GM12801 (cell line): Measurements from ENCODE around the gene RNASE4.

Experiments used
- TF ChIP-seq, protein P1 (sequence below): IDR thresholded peaks from one replicate; pipeline ENCODE4 v1.5.1; 2011; ENCODE audit warnings: control low read depth; ENCODE audit not compliant: insufficient read length; ENCODE audit errors: extremely low read depth

The RNASE4 gene

DNA sequence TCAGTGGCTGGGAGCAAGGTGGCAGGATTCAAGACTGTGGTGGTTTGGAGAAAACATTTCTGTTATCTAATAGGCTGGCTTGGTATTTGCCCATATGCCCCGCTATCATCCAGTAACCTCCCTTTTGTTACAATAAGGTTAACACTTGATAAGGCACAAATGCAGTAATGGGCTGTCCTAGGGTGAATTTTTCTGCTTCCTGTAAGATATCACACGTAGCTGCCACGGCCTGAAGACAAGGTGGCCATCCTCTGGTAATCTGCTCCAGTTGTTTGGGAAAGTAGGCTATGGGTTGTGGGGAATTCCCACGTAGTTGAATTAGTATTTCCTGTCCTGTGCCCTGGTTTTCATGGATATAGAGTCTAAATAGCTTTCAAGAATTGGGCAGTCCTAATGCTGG is 27.3 kb downstream of the RNASE4 start:
- TF ChIP-seq, protein P1, sequence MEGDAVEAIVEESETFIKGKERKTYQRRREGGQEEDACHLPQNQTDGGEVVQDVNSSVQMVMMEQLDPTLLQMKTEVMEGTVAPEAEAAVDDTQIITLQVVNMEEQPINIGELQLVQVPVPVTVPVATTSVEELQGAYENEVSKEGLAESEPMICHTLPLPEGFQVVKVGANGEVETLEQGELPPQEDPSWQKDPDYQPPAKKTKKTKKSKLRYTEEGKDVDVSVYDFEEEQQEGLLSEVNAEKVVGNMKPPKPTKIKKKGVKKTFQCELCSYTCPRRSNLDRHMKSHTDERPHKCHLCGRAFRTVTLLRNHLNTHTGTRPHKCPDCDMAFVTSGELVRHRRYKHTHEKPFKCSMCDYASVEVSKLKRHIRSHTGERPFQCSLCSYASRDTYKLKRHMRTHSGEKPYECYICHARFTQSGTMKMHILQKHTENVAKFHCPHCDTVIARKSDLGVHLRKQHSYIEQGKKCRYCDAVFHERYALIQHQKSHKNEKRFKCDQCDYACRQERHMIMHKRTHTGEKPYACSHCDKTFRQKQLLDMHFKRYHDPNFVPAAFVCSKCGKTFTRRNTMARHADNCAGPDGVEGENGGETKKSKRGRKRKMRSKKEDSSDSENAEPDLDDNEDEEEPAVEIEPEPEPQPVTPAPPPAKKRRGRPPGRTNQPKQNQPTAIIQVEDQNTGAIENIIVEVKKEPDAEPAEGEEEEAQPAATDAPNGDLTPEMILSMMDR = no peak

DNA sequence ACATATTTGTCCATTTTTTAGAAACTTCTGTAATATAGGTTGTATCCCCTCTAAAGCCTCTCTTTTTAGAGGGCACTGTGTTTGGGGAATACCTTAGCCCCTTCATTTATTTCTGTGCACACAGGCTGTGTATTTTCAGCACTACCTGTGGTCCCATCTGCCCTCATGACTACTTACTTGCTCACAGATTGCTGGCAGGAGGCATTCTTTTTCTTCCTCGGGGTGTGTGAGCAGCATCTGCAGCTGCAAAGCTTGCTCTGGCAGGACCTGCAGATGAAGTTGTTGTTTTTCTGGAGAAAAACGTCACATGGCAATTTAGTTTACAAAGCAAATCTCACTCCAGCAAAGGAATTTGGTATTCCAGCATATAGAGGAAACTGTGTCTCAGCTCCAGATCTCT is 28.5 kb downstream of the RNASE4 start:
- TF ChIP-seq, protein P1 = no peak

DNA sequence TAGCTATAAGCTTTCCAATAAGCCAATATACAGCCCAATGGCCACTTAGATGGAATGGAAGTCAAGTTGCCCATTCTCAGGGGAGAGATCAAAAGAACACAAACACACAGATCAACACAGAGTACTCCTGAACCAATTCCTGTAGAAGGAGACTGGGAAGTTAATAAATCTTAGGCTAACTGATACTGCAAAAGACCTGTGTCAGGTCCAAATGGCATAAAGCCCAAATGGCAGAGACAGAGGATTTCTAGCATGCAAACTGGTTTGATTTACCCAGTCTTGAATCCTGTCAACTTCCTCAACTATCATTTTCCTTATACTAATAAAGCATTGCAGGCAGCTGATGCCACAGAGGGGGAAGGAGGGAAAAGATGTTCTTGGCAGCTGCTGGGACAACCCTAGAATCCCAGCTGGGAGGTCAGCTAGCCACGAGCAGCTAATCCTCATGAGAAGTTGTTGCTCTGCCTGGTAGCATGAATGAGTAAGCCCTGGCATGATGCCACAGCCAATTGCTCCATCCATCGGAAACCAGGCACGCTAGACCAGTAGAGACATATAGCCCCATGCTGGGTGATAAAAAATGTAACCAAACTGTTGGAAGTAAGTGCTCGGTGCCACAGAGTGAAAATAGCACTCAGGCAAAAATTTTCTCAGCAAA is 30.4 kb downstream of the RNASE4 start:
- TF ChIP-seq, protein P1 = no peak

DNA sequence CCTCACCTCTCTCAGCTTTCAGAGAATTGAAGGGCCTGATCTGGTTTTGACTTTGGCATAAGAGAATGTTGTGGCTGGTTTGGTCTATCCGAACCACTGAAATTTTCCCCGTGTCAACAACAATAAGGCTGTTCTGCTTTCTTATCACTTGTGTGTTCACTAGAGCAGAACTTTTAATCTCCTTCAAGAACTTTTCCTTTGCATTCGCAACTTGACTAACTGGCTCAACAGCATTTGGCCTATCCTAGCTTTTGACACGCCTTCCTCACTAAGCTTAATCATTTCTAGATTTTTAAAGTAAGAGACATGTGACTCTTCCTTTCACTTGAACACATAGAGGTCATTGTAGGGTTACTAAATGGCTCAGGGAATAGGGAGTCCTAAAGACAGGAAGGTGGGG is 35.4 kb downstream of the RNASE4 start:
- TF ChIP-seq, protein P1 = no peak

DNA sequence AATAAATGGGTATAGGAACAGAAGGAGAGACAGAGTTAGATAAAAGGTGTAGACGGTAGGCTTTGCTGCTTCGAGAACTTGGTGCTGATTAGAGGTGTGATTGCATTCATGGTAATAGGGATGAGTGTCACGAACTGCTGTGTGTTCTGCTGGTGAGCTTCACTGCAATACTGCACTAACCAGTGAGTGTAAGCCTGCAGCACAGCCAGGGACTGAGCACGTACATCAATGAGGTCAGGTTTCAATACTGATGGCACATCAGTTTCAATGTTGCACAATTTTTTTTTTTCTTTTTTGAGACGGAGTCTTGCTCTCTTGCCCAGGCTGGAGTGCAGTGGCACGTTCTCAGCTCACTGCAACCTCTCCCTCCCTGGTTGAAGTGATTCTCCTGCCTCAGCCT is 36.4 kb downstream of the RNASE4 start:
- TF ChIP-seq, protein P1 = no peak

DNA sequence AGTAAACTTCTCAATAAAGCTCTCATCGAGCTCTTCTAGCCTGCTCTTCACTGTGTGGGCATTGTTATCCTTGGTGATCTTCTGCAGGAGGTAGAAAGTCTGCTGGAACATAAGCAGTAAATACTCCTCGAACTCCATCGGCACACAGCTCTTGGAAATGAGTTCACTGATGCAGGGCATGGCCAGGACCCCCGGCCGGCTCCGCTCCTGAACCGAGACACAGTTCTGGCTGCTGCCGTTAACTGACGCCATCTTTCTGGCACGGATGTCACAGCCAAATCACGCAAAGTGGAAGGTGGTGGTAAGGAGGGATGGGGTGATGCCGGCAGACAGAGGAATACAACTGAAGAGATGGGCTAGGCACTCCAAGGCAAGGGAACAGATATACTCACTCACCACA is 37.7 kb downstream of the RNASE4 start:
- TF ChIP-seq, protein P1 = no peak

DNA sequence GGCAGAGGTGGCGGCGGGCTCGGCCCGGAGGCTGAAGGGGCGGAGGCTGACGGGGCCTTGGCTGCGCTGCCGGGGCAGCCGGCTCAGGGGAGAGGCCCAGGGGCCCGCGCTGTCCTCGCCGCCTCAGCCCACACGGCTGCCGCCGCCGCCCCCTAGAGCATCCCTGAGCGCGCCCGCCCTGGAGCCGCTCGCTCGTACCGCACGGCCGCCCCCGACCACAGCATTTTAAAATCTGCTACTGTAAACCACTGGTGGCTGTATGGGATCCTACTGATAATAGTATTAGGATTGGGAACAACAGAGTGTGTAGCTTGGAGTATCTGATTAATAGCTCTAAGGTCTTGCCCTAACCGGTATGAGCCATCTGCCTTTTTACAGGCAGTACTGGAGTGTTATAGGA is 39.1 kb downstream of the RNASE4 start:
- TF ChIP-seq, protein P1 = no peak
